Stimulated activated CD8-positive, alpha-beta memory T cell treated with anti-CD3 and anti-CD28 coated beads, Interleukin-15, amount 100 ng/mL, for 1 hour (primary cell): Measurements from ENCODE around the gene MACROD1.
"Not testable (repeated sequence)": the region's sequence is repeated elsewhere in the genome, so short reads cannot be mapped to it uniquely, and the experiment has no call there.

Experiments used
- DNase-seq: peaks from one replicate; pipeline ENCODE4 v3.0.0-alpha.2; 2020; ENCODE audit warnings: low read depth

MACROD1 gene

GRCh38 chr11:64056213-64056785 lies 109.6 kb downstream of the MACROD1 start:
- no peak for DNase-seq

DNA sequence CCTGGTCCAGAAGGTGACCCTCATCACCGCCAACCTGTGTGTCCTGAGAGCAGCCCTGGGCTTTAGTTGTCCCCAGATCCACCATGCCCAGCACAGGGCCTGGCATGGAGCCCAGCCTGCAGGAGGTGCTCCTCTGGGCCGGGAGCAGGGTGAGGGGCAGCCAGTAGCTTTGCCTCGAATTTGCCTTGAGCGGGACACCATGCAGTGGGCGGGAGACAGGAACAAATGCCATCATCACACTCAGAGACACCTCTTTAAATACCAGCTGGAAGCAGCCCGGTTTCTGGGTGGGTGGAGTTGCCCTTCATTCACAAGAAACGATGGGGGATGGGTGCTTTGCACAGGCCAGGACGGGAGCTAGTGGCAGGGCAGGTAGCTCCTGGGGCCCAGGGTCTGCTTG lies 110.8 kb downstream of the MACROD1 start:
- DNase-seq, result no peak

- DNase-seq, result no peak
Observed at GRCh38 chr11:64053699-64054098, 112.2 kb downstream of the MACROD1 start.

DNA sequence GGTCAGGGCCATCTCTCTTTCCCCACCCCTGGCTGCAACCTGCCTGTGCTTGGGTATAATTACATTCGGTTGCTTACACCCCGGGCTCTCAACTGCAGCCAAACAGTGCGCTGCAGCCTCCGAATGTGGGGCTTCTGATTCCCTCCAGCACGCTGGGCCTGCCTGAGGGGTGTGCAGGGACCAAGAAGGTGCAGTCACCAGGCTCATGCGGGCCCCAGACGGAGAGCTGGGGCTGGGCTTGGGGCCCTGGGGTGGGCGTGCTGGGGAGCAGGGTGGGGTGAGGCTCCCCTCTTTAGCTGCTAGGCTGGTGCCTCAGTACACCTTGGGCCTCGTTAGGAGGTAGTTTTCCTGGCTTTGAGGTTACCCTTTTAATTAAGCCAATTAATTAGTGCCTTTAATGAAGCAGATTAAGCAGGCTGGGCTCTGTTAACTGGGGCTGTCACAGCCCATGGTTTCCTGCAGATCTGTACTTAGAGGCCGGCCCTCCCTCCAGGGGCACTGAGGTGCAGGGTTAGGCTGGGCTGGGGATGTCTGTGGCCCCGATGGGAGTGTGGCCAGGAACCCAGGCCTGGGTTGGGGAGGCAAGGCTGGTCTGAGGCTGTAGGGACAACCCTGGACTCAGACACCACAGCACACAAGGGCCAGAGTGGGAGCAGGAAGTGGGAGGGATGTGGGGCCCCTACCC lies 112.8 kb downstream of the MACROD1 start:
- DNase-seq, result no peak

DNA sequence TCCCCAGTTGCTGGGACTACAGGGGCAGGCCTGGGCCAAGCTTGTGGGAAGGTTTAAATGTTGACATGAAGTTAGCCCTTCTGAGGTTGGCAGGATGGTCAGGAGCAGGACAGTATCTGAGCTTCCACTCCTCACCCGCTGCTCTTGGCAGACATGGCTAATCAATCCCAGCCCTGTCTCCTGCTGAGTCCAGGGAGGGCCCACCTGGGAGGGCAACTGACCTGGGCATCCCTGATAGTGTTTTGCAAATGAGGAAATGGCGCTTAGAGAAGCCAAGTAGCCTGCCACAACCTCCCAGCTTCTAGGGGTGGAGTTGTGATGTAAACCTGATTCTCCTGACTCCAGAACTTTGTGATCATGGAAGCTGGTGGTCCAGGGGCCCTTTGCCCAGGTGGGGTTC lies 113.5 kb downstream of the MACROD1 start:
- no peak for DNase-seq

- no peak for DNase-seq
Observed at GRCh38 chr11:64051297-64051696, 114.6 kb downstream of the MACROD1 start.

DNA sequence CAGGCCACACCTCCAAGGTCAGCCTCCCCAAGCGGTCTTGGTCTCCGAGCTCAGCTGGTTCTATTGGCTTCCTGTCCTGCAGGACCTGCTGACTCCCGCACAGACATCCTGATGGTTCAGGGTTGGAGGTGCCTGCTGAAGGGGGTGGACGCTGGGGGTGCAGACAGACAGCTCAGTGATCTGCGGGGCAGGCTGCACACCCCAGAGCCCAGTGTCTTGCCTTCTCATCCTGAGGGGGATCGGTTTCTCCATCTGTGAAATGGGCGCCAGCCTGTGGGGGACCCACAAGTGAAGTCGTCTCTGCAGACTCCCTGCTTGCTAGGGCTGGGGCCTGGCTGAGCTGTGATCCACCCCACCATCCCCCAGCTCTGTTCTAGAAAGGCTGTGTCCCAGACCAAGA lies 116.4 kb downstream of the MACROD1 start:
- no peak for DNase-seq

DNA sequence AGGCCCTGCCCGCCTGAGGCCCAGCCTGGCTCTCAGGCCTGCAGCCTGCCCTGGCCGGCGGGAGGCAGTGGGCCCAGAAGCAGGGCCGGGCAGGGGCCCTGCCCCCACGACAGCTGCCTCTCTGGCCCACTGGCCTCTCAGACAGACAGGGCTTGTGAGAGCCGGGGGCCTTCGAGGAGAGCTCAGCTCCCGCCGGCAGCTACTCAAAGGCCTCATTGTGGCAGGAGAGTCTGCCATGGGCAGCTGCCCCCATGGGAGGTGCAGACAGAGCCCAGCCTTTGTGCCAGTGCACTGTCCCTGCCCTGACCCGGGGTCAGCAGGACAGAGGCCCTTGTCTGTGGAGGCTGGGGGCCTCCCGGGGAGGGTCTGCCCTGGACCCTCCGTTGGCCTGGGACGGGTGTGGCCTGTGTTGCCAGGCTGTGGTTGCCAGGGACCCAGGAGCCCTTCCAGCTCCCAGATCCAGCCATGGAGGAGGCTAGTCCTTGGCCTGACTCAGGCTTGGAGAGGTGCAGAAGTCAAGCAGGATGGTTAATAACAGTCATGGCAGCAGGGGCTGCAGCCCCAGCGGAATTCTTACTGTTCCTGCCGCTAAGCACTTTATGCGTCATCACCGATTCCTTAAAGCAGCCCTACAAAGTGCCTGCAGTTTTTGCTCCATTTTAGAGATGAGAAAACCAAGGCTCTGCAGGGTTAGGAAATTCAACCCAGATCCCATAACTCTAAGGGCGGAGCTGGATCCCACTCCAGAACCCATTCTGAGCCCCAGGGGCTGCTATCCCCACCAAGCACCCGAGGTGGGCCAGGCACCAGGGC lies 117.7 kb downstream of the MACROD1 start:
- no peak for DNase-seq

GRCh38 chr11:64047373-64047772 lies 118.5 kb downstream of the MACROD1 start:
- DNase-seq, result not testable (repeated sequence)

DNA sequence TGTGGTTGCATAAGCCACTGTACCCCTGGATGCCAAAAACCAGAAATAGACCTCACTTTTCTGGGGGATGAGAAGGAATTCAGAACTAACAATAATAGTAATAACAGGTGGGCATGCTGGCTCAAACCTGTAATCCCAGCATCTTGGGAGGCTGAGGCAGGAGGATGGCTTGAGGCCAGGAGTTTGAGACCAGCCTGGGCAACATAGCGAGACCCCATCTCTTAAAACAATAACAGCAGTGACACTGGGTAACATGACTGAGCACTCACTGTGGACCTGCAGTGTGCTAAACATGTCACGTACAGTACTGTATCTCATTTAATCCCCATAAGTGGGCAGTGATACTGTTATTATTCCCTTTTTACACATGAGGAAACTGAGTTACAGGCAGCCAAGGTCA lies 120.2 kb downstream of the MACROD1 start:
- DNase-seq, result no peak

DNA sequence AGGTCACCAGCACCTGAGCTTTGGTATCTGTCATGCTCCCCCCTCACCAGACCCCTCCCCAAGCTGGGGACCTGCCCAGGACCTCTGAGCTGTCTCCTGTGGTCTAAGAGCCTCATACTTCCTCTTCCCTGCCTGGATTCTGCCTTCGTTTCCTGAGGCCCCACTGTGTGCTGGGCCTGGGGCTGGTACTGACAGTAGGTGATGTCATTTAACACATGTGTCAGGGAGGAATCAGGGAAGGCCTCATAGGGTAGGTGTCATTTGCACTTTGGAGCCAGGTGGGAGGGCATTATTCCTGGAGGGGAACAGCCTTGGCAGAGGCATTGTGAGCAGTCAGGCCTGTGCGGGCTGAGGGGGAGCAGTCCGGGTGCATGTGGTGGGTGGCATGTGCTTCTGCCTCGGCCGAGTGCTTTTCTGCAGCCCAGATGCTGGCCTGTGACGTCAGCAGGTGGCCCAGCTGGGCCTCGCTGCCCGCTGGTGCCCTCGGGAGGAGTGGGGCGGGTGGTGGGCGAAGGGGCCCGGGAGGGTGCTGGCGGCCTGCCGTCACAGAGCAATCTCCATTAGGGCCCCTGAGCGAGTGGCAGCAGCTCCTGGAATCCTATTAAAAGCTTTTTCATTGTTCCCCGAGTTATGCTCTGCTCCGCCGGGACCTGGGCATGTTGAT lies 121.1 kb downstream of the MACROD1 start:
- no peak for DNase-seq

DNA sequence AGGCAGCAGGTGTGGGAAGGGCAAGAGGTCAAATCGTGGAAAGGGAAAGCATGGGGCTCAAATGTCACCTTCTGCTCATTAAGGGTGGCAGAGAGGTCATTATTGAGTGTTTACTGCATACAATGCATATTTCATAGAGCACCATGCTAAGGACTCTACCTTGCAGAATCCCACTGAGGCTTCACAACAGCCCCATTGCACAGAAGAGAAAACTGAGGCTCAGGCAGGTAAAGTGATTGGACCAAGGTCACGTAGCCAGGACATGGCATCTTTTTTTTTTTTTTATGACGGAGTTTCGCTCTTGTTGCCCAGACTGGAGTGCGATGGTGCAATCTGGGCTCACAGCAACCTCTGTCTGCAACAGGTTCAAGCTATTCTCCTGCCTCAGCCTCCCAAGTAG lies 122.4 kb downstream of the MACROD1 start:
- no peak for DNase-seq

- DNase-seq, result no peak
Observed at GRCh38 chr11:64042301-64042700, 123.6 kb downstream of the MACROD1 start.

GRCh38 chr11:64041846-64042245 lies 124.1 kb downstream of the MACROD1 start:
- DNase-seq, result no peak

DNA sequence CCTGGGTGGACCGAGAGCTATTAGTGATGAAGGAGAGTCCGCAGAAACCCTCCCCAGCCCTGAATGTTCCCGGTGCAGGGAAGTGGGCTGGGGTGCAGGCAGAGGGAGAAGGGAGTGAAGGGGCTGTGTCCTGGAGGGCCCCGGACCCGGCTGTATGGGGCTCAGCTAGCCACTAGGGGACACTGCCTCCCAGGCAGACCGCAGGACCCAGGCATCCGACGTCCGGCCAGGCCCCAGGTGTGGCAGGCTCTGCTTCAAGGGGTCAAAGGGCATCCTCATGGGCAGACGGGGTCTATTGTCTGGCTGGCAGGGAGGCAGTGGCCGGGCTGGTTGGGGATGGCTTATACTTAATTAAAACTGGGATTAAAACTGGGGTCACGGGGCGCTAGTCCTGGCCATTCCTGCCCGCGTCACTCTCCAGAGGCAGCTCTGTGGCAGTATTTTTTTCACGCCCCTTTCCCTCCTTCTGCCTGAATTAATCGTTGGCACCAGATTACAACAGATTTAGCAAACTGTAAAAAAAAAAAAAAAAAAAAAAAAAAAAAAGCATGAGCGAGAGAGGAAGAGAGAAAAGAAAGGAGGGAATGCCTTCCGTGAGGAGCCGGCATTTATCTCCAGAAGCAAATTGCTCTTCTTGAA lies 125.1 kb downstream of the MACROD1 start:
- DNase-seq, result no peak

DNA sequence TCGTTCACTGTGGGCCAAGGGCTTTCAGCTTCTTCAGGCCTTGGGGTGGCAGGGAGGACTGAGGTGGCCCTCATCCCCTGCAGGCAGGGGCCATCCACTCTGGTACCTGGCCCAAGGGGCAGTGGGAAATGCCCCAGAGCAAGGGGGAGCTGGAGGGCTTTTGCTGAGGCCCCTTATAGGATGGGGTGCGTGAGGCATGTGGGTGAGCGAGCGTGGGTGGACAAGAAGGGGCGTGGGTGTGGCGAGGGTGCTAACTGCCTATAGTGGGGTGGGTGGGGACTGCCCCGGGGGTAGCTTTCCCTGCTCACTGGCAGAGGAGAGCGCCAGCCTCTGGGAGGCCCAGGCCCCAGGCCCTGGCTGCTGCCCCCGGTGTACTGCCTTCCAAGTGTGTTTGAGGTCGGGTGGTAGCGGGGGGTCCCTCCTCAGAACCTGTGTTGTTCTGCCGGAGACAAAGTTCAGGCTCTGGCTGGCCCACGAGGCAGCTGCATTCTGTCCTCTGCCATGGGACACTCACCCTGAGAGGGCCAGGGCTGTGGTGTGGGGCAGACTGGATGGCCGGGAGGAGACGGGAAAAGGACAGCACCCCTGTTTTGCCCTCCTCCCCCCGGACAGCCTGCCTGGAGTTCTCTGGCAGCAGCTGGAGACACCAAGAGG lies 126.8 kb downstream of the MACROD1 start:
- DNase-seq, result no peak

- DNase-seq, result no peak
Observed at GRCh38 chr11:64038500-64038899, 127.4 kb downstream of the MACROD1 start.

DNA sequence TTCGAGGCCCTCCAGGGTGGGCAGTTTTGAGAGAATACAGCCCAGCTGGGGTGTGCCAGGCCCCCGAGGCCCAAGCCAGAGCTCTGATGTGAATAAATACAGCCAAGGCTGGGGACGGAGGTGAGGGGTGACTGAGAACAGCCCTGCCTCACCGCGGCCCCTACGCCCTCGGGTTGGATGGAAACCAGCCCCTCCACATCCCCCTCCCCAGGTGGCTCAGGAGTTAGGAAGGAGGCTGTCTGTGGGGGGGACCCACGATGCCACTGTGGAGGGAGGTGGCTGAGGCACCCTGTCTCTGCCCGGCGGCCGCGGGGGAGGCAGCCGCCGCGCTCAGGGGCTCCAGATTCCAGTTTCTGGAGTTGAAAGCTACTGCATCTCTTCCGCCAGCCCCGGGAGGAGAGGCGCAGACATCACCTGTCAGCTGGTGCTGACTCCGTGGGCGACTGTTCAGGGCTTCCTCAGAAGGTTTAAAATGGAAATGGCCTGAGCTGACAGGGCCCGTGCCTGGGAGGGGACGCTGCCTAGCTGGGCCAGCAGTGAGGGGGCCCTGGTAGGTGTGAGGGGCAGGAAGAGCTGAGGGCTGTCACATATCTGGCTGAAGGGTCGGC lies 128.8 kb downstream of the MACROD1 start:
- DNase-seq, result no peak

DNA sequence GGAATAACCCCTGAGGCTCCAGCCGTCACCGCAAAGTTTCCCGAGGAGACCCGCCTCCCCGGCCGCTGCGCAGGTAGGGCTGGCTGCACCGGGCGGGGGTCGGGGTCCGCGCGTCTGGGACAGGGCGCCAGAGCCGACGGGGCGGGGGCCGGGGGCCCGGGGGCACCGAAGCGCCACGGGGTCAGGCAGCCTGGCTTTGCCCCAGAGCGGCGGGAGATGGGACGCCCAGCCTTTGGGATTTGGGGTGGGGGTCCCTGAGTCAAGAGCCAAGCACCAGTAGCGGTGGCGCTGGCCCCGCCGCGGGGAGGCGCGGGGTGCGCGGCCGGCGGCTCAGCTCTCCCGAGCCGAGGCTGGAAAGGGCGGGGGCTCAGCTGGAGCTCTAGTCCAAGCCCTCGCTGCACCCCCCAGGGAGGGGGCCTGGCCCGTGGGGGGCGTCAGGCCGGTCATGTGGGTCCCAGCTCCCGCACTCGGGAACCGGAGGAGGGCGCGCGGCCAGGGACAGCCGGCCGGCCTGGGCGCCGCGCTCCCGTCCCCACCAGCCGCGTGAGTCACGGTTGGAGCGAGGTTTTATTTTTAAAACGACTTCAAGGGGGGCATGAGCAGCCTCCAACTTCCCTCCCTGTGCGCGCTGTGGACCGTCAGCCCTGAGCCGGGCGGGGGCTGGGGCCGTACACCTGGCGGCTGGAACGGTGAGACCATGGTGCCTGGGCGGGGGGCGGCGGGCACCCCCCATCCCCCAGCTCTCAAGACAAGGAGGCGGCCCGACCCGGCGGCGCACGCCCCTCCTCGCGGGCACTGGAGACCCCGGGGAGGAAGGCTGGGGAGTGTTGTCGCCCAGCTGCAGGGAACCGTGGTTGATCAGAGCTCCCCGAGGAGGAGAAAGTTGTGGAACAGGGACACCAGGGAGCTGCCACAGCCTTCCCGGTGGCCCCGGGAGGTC lies 129.6 kb downstream of the MACROD1 start:
- no peak for DNase-seq

DNA sequence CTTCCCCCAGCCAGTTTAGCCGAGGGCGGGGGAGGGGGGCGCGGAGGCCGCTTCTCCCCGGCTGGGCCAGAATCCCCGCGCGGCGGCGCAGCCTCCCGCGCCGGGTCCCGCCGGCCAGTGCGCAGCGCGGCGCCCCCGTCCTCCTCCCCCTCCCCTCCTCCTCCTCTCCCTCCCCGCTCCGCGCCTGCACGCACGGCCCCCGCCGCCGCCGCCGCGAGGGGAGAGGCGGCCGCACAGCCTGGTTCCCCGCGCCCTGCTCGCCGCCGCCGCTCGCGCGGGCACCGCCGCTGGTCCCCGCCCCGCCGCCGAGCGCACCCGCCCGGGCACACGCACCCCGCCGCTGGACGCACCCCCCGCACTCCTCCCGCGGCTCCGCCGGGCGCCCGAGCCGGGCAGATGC lies 130.3 kb downstream of the MACROD1 start, which contains the start of gene FLRT1:
TSS of gene FLRT1 (plus strand) at position 356 of the 400 bp plus-strand sequence. CDS start 80,337 bp downstream, outside the sequence.
- DNase-seq, result no peak
